Fibroblast of skin of abdomen (primary cell): ENCODE results near the gene PCDHA1.
"Not testable (repeated sequence)": the region's sequence is repeated elsewhere in the genome, so short reads cannot be mapped to it uniquely, and the experiment has no call there.

Source experiments
- DNase-seq: peaks from one replicate; pipeline ENCODE4 v3.0.0-alpha.2; 2013

The PCDHA1 gene

DNA sequence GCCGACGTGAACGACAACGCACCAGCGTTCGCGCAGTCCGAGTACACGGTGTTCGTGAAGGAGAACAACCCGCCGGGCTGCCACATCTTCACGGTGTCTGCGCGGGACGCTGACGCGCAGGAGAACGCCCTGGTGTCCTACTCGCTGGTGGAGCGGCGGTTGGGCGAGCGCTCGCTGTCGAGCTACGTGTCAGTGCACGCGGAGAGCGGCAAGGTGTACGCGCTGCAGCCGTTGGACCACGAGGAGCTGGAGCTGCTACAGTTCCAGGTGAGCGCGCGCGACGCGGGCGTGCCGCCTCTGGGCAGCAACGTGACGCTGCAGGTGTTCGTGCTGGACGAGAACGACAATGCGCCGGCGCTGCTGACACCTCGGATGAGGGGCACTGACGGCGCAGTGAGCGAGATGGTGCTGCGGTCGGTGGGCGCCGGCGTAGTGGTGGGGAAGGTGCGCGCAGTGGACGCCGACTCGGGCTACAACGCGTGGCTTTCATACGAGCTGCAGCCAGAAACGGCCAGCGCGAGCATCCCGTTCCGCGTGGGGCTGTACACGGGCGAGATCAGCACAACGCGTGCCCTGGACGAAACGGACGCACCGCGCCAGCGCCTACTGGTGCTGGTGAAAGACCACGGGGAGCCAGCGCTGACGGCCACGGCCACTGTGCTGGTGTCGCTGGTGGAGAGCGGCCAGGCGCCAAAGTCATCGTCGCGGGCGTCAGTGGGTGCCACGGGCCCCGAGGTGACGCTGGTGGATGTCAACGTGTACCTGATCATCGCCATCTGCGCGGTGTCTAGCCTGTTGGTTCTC lies 64.1 kb downstream of the PCDHA1 start:
- not testable (repeated sequence) for DNase-seq

DNA sequence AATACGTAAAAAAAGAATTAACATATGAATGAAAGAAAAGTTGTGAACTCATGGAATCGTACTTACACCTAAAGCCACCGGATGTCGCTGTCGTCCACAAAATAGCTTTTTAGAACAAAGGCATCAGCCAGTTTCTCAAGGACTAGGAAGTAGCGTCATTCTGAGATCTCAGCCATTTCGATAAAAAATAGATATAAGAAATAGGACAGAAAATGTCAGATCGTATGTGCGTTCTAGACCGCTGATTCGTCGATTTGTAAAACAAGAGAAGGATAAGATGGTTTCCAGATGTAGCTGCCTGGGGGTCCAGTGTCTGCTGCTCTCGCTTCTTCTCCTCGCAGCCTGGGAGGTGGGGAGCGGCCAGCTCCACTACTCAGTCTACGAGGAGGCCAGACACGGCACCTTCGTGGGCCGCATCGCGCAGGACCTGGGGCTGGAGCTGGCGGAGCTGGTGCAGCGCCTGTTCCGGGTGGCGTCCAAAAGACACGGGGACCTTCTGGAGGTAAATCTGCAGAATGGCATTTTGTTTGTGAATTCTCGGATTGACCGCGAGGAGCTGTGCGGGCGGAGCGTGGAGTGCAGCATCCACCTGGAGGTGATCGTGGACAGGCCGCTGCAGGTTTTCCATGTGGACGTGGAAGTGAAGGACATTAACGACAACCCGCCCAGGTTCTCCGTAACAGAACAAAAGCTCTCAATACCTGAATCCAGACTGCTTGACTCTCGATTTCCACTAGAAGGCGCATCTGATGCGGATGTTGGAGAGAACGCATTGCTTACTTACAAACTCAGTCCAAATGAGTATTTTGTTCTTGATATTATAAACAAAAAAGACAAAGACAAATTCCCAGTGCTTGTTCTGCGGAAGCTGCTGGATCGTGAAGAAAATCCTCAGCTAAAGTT lies 70.1 kb downstream of the PCDHA1 start, which contains the start of gene PCDHA10:
Gene PCDHA10, plus strand, starts transcription at position 126 of the 903 bp plus-strand sequence. Its CDS starts 152 bp downstream, at position 278.
- DNase-seq: no peak

DNA sequence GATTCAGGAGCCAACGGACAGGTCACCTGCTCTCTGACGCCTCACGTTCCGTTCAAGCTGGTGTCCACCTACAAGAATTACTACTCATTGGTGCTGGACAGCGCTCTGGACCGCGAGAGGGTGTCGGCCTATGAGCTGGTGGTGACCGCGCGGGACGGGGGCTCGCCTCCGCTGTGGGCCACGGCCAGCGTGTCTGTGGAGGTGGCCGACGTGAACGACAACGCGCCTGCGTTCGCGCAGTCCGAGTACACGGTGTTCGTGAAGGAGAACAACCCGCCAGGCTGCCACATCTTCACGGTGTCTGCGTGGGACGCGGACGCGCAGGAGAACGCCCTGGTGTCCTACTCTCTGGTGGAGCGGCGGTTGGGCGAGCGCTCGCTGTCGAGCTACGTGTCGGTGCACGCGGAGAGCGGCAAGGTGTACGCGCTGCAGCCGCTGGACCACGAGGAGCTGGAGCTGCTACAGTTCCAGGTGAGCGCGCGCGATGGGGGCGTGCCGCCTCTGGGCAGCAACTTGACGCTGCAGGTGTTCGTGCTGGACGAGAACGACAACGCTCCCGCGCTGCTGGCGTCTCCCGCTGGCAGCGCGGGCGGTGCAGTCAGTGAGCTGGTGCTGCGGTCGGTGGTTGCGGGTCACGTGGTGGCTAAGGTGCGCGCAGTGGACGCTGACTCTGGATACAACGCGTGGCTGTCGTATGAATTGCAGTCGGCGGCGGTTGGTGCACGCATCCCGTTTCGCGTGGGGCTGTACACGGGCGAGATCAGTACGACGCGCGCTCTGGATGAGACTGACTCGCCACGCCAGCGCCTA lies 71.4 kb downstream of the PCDHA1 start:
- no peak for DNase-seq

DNA sequence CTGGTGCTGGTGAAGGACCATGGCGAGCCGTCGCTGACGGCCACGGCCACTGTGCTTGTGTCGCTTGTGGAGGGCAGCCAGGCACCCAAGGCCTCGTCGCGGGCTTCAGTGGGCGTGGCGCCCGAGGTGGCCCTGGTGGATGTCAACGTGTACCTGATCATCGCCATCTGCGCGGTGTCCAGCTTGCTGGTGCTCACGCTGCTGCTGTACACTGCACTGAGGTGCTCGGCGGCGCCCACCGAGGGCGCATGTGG lies 72.0 kb downstream of the PCDHA1 start:
- DNase-seq: no peak

DNA sequence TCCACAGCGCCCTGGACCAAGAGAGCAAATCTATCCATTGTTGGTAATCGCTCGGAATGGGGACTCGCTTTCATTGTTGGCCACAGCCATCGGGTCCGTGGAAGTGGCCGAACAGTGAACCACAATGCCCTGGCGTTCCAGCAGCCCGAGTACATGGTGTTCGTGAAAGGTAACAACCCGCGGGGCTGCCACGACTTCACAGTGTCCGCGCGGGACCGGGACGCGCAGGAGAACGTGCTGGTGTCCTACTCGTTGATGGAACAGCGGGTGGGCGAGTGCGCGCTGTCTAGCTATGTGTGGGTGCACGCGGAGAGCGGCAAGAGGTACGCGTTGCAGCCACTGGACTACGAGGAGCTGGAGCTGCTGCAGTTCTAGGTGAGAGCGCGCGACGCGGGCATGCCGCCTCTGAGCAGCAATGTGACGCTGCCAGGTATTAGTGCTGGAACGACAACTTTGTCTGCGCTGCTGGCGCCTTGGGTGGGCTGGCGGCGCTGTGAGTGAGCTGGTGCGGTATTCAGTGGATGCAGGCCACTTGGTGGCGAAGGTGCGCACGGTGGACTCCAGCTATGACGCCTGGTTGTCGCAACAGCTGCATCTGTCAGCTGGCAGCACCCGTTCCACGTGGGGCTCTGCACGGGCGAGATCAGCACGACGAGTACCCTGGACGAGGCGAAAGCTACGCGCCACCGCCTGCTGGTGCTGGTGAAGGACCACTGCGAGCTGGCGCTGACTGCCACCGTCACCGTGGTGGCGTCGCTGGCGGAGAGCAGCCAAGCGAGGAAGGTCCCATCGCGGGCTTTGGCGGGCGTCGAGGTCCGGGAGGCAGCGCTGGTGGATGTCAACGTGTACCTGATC lies 76.7 kb downstream of the PCDHA1 start:
- DNase-seq: no peak

DNA sequence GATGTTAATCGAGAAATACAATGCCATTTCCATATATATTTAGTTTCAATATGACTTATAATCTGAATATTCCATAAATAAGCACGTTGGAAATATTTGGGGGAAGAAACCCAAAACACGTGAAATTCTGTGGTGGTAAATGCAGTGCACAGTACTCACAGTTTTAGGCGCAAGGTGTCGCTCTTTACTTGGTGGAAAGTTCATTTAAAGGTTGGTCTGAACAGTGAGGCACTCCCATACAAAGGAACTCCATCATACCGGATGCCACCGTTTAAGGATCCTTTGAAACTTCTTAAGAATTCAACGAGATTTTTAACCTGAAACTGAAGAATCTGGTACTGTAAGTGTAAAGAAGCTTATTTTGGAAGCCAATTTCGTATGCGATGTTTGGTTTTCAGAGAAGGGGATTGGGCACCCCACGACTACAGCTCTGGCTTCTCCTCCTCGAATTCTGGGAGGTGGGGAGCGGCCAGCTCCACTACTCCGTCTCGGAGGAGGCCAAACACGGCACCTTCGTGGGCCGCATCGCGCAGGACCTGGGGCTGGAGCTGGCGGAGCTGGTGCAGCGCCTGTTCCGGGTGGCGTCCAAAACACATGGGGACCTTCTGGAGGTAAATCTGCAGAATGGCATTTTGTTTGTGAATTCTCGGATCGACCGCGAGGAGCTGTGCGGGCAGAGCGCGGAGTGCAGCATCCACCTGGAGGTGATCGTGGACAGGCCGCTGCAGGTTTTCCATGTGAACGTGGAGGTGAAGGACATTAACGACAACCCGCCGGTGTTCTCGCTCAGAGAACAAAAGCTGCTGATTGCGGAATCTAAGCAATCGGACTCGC lies 83.0 kb downstream of the PCDHA1 start, which contains the start of gene PCDHA11:
Gene PCDHA11, plus strand, starts transcription at position 237 of the 834 bp plus-strand sequence. Its CDS starts 147 bp downstream, at position 384.
- no peak for DNase-seq

DNA sequence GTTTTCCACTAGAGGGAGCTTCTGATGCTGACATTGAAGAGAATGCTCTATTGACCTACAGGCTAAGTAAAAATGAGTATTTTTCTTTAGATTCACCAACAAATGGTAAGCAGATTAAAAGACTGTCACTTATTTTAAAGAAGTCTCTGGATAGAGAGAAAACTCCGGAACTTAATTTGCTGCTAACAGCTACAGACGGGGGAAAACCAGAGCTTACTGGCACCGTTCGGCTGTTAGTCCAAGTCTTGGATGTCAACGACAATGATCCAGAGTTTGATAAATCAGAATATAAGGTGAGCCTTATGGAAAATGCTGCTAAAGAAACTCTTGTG lies 83.6 kb downstream of the PCDHA1 start:
- no peak for DNase-seq

DNA sequence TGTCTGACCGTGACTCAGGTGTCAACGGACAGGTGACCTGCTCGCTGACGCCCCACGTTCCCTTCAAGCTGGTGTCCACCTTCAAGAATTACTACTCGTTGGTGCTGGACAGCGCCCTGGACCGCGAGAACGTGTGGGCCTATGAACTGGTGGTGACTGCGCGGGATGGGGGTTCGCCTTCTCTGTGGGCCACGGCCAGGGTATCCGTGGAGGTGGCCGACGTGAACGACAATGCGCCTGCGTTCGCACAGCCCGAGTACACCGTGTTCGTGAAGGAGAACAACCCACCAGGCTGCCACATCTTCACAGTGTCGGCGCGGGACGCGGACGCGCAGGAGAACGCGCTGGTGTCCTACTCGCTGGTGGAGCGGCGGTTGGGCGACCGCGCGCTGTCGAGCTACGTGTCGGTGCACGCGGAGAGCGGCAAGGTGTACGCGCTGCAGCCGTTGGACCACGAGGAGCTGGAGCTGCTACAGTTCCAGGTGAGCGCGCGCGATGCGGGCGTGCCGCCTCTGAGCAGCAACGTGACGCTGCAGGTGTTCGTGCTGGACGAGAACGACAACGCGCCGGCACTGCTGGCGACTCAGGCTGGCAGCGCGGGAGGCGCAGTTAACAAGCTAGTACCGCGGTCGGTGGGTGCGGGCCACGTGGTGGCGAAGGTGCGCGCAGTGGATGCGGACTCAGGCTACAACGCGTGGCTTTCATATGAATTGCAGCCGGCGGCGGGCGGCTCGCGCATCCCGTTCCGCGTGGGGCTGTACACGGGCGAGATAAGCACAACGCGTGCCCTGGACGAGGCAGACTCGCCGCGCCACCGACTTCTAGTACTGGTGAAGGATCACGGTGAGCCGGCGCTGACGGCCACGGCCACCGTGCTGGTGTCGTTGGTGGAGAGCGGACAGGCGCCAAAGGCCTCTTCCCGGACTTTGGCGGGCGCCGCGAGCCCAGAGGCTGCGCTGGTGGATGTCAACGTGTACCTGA lies 84.6 kb downstream of the PCDHA1 start:
- no peak for DNase-seq

DNA sequence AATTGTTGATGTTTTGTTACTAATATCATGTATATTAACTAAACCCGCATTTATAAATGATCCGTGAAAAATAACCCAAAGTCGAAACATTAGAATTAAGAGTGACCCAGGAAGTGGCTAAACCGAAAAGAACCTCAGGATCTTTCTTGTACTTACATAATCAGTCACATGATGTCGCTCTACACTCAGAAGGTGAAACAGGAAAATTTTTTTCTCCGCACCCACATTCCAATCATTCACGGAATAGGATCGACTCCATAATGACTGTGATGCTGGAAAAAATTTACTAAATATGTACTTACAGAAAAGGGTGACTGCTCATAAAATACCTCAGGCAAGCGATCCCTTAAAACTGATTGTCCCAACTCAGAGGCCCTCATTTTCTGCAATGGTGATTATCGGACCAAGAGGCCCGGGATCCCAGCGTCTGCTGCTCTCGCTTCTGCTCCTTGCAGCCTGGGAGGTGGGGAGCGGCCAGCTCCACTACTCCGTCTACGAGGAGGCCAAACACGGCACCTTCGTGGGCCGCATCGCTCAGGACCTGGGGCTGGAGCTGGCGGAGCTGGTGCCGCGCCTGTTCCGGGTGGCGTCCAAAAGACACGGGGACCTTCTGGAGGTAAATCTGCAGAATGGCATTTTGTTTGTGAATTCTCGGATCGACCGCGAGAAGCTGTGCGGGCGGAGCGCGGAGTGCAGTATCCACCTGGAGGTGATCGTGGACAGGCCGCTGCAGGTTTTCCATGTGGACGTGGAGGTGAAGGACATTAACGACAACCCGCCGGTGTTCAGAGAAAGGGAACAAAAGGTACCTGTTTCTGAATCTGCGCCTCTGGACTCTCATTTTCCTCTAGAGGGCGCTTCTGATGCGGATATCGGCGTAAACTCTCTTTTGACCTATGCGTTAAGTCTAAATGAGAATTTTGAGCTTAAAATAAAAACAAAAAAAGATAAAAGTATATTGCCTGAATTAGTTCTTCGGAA lies 89.4 kb downstream of the PCDHA1 start, which contains the start of gene PCDHA12:
Gene PCDHA12, plus strand, starts transcription at position 224 of the 981 bp plus-strand sequence. Its CDS starts 165 bp downstream, at position 389.
- DNase-seq: no peak

DNA sequence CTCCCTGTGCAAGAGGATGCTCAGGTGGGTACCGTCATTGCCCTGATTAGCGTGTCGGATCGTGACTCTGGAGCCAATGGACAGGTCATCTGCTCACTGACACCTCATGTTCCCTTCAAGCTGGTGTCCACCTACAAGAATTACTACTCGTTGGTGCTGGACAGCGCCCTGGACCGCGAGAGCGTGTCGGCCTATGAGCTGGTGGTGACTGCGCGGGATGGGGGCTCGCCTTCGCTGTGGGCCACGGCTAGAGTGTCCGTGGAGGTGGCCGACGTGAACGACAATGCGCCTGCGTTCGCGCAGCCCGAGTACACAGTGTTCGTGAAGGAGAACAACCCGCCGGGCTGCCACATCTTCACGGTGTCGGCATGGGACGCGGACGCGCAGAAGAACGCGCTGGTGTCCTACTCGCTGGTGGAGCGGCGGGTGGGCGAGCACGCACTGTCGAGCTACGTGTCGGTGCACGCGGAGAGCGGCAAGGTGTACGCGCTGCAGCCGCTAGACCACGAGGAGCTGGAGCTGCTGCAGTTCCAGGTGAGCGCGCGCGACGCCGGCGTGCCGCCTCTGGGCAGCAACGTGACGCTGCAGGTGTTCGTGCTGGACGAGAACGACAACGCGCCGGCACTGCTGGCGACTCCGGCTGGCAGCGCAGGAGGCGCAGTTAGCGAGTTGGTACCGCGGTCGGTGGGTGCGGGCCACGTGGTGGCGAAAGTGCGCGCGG lies 90.8 kb downstream of the PCDHA1 start:
- DNase-seq: not testable (repeated sequence)

DNA sequence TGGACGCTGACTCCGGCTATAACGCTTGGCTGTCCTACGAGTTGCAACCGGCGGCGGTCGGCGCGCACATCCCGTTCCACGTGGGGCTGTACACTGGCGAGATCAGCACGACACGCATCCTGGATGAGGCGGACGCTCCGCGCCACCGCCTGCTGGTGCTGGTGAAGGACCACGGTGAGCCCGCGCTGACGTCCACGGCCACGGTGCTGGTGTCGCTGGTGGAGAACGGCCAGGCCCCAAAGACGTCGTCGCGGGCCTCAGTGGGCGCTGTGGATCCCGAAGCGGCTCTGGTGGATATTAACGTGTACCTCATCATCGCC lies 91.3 kb downstream of the PCDHA1 start:
- no peak for DNase-seq

DNA sequence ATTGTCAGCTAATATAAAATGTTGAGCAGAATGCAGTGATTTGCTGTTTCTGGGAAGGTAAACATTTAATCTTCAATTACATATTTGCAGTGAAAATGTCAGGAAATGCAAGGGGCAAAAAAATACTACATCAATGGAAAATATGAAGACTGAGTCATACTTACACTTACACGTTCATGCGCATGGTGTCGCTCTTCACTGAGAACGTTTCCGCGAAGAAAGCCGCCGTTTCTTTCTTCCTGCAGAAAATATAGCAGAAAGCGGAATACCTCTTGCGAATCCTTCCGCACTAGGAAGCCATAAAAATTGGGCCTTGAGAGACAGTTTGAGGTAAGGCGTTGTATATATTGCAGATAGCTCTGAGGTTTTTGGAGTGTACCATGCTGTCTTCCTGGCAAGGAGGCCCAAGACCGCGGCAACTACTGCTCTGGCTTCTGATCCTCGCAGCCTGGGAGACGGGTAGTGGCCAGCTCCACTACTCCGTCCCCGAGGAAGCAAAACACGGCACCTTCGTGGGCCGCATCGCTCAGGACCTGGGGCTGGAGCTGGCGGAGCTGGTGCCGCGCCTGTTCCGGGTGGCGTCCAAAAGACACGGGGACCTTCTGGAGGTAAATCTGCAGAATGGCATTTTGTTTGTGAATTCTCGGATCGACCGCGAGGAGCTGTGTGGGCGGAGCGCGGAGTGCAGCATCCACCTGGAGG lies 96.1 kb downstream of the PCDHA1 start, which contains the start of gene PCDHA13:
Gene PCDHA13, plus strand, starts transcription at position 236 of the 702 bp plus-strand sequence. Its CDS starts 145 bp downstream, at position 381.
- no peak for DNase-seq

DNA sequence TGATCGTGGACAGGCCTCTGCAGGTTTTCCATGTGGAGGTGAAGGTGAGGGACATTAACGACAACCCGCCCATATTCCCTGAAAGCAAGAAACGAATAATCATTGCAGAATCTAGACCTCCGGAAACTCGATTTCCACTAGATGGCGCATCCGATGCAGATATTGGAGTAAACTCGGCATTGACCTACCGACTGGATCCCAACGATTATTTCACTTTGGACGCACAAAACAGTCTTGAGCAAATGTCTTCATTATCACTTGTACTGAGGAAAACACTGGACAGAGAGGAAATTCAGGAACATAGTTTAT lies 96.6 kb downstream of the PCDHA1 start:
- DNase-seq: no peak

DNA sequence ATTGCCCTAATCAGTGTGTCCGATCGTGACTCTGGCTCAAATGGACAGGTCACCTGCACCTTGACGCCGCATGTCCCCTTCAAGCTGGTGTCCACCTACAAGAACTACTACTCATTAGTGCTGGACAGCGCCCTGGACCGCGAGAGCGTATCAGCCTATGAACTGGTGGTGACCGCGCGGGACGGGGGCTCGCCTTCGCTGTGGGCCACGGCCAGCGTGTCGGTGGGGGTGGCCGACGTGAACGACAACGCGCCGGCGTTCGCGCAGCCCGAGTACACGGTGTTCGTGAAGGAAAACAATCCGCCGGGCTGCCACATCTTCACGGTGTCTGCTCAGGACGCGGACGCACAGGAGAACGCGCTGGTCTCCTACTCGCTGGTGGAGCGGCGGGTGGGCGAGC lies 97.4 kb downstream of the PCDHA1 start:
- DNase-seq: no peak

DNA sequence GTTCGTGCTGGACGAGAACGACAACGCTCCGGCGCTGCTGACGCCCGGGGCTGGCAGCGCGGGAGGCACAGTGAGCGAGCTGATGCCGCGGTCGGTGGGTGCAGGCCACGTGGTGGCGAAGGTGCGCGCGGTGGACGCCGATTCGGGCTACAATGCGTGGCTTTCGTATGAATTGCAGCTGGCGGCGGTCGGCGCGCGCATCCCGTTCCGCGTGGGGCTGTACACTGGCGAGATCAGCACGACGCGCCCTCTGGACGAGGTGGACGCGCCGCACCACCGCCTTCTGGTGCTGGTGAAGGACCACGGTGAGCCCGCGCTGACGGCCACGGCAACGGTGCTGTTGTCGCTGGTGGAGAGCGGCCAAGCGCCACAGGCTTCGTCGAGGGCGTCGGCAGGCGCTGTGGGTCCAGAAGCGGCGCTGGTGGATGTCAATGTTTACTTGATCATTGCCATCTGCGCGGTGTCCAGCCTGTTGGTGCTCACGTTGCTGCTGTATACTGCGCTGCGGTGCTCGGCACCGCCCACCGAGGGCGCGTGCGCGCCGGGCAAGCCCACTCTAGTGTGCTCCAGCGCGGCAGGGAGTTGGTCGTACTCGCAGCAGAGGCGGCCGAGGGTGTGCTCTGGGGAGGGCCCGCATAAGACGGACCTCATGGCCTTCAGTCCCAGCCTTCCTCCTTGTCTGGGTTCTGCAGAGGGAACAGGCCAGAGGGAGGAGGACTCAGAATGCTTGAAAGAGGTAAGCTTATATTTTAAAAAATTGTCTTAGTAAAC lies 98.2 kb downstream of the PCDHA1 start:
- DNase-seq: no peak

DNA sequence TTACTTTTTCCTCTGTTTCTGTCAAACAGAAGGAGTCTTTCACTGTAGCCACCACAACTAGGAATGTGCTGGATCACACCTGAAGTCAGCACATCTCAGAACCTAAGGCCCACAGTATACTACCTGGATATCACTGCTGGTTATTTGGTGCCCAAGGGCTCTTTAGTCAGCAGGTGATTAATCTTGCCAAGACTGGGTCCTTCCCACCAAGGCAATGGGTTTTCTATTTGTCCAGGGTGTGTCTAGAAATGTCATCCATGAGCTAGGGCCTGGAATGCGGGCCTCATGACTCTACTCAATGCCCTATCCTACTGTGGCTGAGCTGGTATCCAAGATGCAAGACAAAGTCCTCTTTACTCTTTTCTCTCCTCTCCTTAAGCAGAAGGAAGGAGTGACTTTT lies 130.4 kb downstream of the PCDHA1 start:
- no peak for DNase-seq
